Smooth muscle cell (in vitro differentiated cells): ENCODE measurements around the gene KY. TPM values are rescaled to one million over a fixed set of nuclear protein-coding genes. Genes with fewer than 3 reads are reported as not detected.

ENCODE experiments used
- DNase-seq: peaks from one replicate; lab custom pipeline; 2025; ENCODE audit not compliant: unreplicated experiment; lab: John Stamatoyannopoulos, UW
- H2AFZ ChIP-seq: fragments of 200-600 bp; sonication (generic); 2 replicates; pipeline ENCODE4 v1.6.0; 2016; ENCODE audit warnings: antibody characterized with exemption, low read depth, mild to moderate bottlenecking
- H3F3A ChIP-seq: fragments of 200-600 bp; sonication (generic); 2 replicates; pipeline ENCODE4 v1.6.0; 2017; ENCODE audit warnings: antibody characterized with exemption, low read depth
- H3K27ac ChIP-seq: fragments of 200-600 bp; sonication (generic); 2 replicates; pipeline ENCODE4 v1.5.1; 2016; ENCODE audit warnings: low read depth, mild to moderate bottlenecking
- H3K27me3 ChIP-seq: fragments of 200-600 bp; sonication (generic); 2 replicates; pipeline ENCODE4 v1.6.1; 2016; ENCODE audit warnings: low read depth, mild to moderate bottlenecking
- H3K36me3 ChIP-seq: fragments of 200-600 bp; sonication (generic); 2 replicates; pipeline ENCODE4 v1.5.1; 2016; ENCODE audit warnings: low read depth
- H3K4me1 ChIP-seq: fragments of 200-600 bp; sonication (generic); 2 replicates; pipeline ENCODE4 v1.5.1; 2016; ENCODE audit warnings: low read depth
- H3K4me2 ChIP-seq: fragments of 200-600 bp; sonication (generic); 2 replicates; pipeline ENCODE4 v1.6.0; 2016; ENCODE audit warnings: mild to moderate bottlenecking
- H3K4me3 ChIP-seq: fragments of 200-600 bp; sonication (generic); 2 replicates; pipeline ENCODE4 v1.5.1; 2016; ENCODE audit warnings: mild to moderate bottlenecking
- H3K79me2 ChIP-seq: fragments of 200-600 bp; sonication (generic); 2 replicates; pipeline ENCODE4 v1.6.0; 2016; ENCODE audit warnings: low read depth, mild to moderate bottlenecking
- H3K9ac ChIP-seq: fragments of 200-600 bp; sonication (generic); 2 replicates; pipeline ENCODE4 v1.6.0; 2016; ENCODE audit warnings: low read depth
- H3K9me3 ChIP-seq: fragments of 200-600 bp; sonication (generic); replicated peaks from 2 replicates; pipeline ENCODE4 v1.5.1; 2016; ENCODE audit warnings: low read depth
- H4K20me1 ChIP-seq: fragments of 200-600 bp; sonication (generic); 2 replicates; pipeline ENCODE4 v1.6.0; 2016; ENCODE audit warnings: low read depth
- WGBS: methylation state at CpG from one replicate; pipeline ENCODE4 v1.1.7; 2016; ENCODE audit warnings: low lambda C conversion rate; 5-methylcytosine and 5-hydroxymethylcytosine counted together
- polyA plus RNA-seq: library from polyadenylated mRNA; unstranded; fragments of >200 nt; fragmentation: Nextera tagmentation; extraction: Ambion mirVana; gene quantifications from 2 replicates; pipeline ENCODE4 v1.2.1, GENCODE V29; 2016
- total RNA-seq: library from RNA; depleted of rRNA; stranded (reverse); fragments of >200 nt; gene quantifications from 2 replicates; pipeline ENCODE4 v1.2.3, GENCODE V29; 2014
- TF ChIP-seq, protein P1 (sequence below): fragments of 200-600 bp; sonication (generic); IDR thresholded peaks from 2 replicates; pipeline ENCODE4 v1.5.1; 2017; ENCODE audit warnings: borderline replicate concordance, mild to moderate bottlenecking, antibody characterized with exemption; ENCODE audit not compliant: insufficient read depth, poor library complexity, severe bottlenecking

Gene KY
- total and polyA plus RNA-seq, 2 experiments from 2014 or later, result 0.07 to 0.09 TPM

DNA sequence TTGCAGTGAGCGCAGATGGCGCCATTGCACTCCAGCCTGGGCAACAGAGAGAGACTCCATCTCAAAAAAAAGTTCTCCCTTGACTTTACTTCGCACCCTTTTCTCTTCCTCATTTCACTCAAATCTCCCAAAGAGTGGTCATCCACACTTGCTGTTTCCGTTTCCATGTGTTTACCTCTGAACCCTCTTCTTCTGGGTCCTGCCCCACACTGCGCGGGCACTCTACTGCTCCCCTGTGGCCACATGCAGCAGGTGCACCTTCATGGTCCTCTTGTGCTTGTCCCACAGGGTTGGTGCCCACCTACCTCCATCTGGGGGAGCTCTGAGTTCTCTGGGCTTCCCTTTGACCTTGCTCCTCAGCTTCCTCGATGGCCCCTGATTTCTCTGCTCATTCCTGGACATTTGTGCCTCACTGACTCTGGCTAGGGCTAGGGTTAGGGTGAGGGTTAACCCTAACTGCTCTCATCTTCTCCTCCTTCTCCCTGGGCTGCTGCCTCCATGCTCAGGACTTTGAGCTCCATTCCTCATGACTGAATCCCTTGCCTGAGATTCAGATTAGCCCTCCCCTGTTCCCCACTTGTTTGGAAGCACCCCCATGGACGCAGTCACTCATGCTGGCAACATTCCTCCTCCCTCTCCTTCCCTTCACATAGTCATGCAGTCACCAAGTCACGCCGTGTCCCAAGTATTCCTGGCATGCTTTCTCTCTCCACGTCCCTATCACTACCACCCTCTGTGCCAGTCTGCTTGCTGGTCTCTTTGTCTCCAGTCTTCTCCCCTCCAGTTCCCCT lies 26.6 kb upstream of the KY start:
- H3K9ac ChIP-seq, result no peak overlapping the region
- H2AFZ ChIP-seq, result no peak overlapping the region
- no peaks in the 10 kb centered on the region for H3F3A ChIP-seq
- H3K27me3 ChIP-seq, result no peaks in the 10 kb centered on the region
- H3K27ac ChIP-seq, result no peak overlapping the region
- no peak overlapping the region for H3K4me3 ChIP-seq
- no peaks in the 10 kb centered on the region for H3K79me2 ChIP-seq
- no peak for DNase-seq
- no peak overlapping the region for H3K4me2 ChIP-seq
- H4K20me1 ChIP-seq, result no peaks in the 10 kb centered on the region
- no peaks in the 10 kb centered on the region for H3K9me3 ChIP-seq
- no peaks in the 10 kb centered on the region for H3K36me3 ChIP-seq
- TF ChIP-seq, protein P1, sequence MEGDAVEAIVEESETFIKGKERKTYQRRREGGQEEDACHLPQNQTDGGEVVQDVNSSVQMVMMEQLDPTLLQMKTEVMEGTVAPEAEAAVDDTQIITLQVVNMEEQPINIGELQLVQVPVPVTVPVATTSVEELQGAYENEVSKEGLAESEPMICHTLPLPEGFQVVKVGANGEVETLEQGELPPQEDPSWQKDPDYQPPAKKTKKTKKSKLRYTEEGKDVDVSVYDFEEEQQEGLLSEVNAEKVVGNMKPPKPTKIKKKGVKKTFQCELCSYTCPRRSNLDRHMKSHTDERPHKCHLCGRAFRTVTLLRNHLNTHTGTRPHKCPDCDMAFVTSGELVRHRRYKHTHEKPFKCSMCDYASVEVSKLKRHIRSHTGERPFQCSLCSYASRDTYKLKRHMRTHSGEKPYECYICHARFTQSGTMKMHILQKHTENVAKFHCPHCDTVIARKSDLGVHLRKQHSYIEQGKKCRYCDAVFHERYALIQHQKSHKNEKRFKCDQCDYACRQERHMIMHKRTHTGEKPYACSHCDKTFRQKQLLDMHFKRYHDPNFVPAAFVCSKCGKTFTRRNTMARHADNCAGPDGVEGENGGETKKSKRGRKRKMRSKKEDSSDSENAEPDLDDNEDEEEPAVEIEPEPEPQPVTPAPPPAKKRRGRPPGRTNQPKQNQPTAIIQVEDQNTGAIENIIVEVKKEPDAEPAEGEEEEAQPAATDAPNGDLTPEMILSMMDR, result peak; percentile 31
- WGBS, result 55% methylated on average over 11 of the region's 11 CpGs
- no peaks in the 10 kb centered on the region for H3K4me1 ChIP-seq

DNA sequence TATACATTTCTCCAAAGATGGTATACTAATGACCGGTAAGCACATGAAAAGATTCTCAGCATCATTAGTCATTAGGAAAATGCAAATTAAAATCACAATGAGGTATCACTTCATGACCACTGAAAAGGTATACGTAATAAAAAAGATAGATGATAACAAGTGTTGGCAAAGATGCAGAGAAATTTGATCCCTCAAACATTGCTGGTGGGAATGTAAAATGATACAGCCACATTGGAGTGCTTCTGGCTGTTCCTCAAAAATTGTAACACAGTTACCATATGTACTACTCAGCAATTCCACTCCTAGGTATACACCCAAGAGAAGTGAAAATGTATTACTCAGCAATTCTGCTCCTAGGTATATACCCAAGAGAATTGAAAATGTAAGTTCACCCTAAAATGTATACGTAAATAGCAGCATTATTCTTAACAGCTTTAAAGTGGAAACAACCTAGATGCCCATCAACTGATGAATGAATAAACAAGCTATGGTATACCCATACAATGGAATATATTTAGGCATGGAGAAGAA lies 25.0 kb upstream of the KY start:
- H3K27me3 ChIP-seq, result no peaks in the 10 kb centered on the region
- H3F3A ChIP-seq, result no peaks in the 10 kb centered on the region
- H3K79me2 ChIP-seq, result no peaks in the 10 kb centered on the region
- H3K9ac ChIP-seq, result no peak overlapping the region
- H3K36me3 ChIP-seq, result no peaks in the 10 kb centered on the region
- H3K9me3 ChIP-seq, result no peaks in the 10 kb centered on the region
- no peaks in the 10 kb centered on the region for H4K20me1 ChIP-seq
- TF ChIP-seq, protein P1, result no peak
- no peak overlapping the region for H3K4me2 ChIP-seq
- H2AFZ ChIP-seq, result no peak overlapping the region
- DNase-seq, result no peak
- WGBS, result 92% methylated on average over 3 of the region's 3 CpGs
- no peak overlapping the region for H3K27ac ChIP-seq
- no peak overlapping the region for H3K4me3 ChIP-seq
- no peaks in the 10 kb centered on the region for H3K4me1 ChIP-seq

DNA sequence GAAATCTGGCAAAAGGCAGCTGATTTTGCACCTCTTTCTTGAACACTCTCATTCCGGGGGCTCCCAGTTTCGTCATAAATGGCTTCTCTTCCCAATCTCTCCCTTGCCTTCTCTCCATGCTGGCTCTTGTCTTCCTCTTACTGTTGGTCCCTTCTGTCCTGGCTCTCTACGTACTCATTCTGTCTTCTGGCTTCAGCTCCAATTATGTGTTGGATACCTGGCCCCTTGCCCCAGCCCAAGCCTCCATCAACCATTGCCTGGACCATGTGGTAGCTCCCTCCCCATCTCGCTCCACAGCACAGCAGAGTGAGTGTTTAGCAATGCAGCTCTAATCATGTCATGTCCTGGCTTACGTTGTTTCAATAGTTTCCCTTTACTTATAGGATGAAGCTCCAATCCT lies 21.7 kb upstream of the KY start:
- no peaks in the 10 kb centered on the region for H4K20me1 ChIP-seq
- no peak overlapping the region for H3K9ac ChIP-seq
- no peak overlapping the region for H3K4me2 ChIP-seq
- TF ChIP-seq, protein P1, result no peak
- no peak for DNase-seq
- 92% methylated on average over 5 of the region's 5 CpGs for WGBS
- H3K79me2 ChIP-seq, result no peaks in the 10 kb centered on the region
- no peaks in the 10 kb centered on the region for H3F3A ChIP-seq
- no peaks in the 10 kb centered on the region for H3K36me3 ChIP-seq
- no peak overlapping the region for H3K4me3 ChIP-seq
- no peak overlapping the region for H3K27ac ChIP-seq
- H3K9me3 ChIP-seq, result no peaks in the 10 kb centered on the region
- H2AFZ ChIP-seq, result no peak overlapping the region
- no peaks in the 10 kb centered on the region for H3K27me3 ChIP-seq
- no peaks in the 10 kb centered on the region for H3K4me1 ChIP-seq
